ENCODE results near the gene JMJD7.
A peak's percentile ranks its signal among the peaks of the same experiment; 100 is the strongest.

Gene JMJD7

GRCh38 chr15:41866263-41866703 lies 38.4 kb downstream of the JMJD7 start:
- Histone ChIP-seq H3K14ac (ENCODE audit: low read length) (no peak overlapping the region), H3K18ac (ENCODE audit: low read length) (no peak overlapping the region), H4K8ac (ENCODE audit: low read depth, low read length) (no peak overlapping the region), H2BK5ac (ENCODE audit: low read depth, low read length, poor library complexity) (no peak overlapping the region), H4K12ac (ENCODE audit: low read depth, low read length) (no peak overlapping the region), H4K91ac (ENCODE audit: low read depth, low read length) (no peak overlapping the region), H2BK120ac (ENCODE audit: insufficient read depth, low read length, poor library complexity) (no peak overlapping the region), H3K9me3 (ENCODE audit: insufficient read depth, low read depth, low read length) (no peaks in the 10 kb centered on the region), H3K79me2 (ENCODE audit: control insufficient read depth, insufficient read depth, low read length, poor library complexity) (no peaks in the 10 kb centered on the region), H2BK12ac (ENCODE audit: low read length) (no peak overlapping the region), H3K4ac (ENCODE audit: low read depth, low read length) (no peak overlapping the region), H3K4me3 (ENCODE audit: low read depth, low read length) (no peak overlapping the region), H3K9ac (ENCODE audit: low read length) (no peak overlapping the region), H2AK5ac (ENCODE audit: low read length) (no peak overlapping the region), H3K4me2 (ENCODE audit: low read length) (no peak overlapping the region), H3K36me3 (ENCODE audit: control insufficient read depth in 1 of 2, insufficient read depth in 2 of 2, low read length in 2 of 2) (no peaks in the 10 kb centered on the region), H3K27ac (ENCODE audit: low read depth, low read length) (no peak overlapping the region), H3K23ac (ENCODE audit: low read length) (no peak overlapping the region), H3K4me1 (ENCODE audit: control insufficient read depth in 1 of 2, insufficient read depth in 2 of 2, low read length in 2 of 2) (peaks cover 2 to 14% of the 10 kb centered on the region in 2 experiments), H2AFZ (ENCODE audit: insufficient read depth, low read length, poor library complexity) (no peak overlapping the region), H3K79me1 (ENCODE audit: low read length) (no peaks in the 10 kb centered on the region), H3K27me3 (ENCODE audit: insufficient read depth, low read length) (no peaks in the 10 kb centered on the region)
- peak; percentile 25 to 64 for DNase-seq
- WGBS (ENCODE audit: extremely low coverage, insufficient coverage, insufficient read length) = no CpG with 5 or more reads among the region's 8 CpGs

GRCh38 chr15:41866872-41867579 lies 39.1 kb downstream of the JMJD7 start:
- H2BK12ac ChIP-seq (ENCODE audit: low read length) = no peak overlapping the region
- H3K79me1 ChIP-seq (ENCODE audit: low read length) = no peaks in the 10 kb centered on the region
- no peak overlapping the region for H3K18ac ChIP-seq (ENCODE audit: low read length)
- H4K91ac ChIP-seq (ENCODE audit: low read depth, low read length) = no peak overlapping the region
- no peak overlapping the region for H2AK5ac ChIP-seq (ENCODE audit: low read length)
- peaks cover 2% of the 10 kb centered on the region for H3K9me3 ChIP-seq (ENCODE audit: insufficient read depth, low read depth, low read length)
- H3K36me3 ChIP-seq (ENCODE audit: control insufficient read depth in 1 of 2, insufficient read depth in 2 of 2, low read length in 2 of 2) = no peaks in the 10 kb centered on the region
- H3K27me3 ChIP-seq (ENCODE audit: insufficient read depth, low read length) = no peaks in the 10 kb centered on the region
- no peaks in the 10 kb centered on the region for H3K79me2 ChIP-seq (ENCODE audit: control insufficient read depth, insufficient read depth, low read length, poor library complexity)
- no peak overlapping the region for H3K23ac ChIP-seq (ENCODE audit: low read length)
- no peak overlapping the region for H3K27ac ChIP-seq (ENCODE audit: low read depth, low read length)
- H3K14ac ChIP-seq (ENCODE audit: low read length) = no peak overlapping the region
- H4K8ac ChIP-seq (ENCODE audit: low read depth, low read length) = no peak overlapping the region
- H2BK120ac ChIP-seq (ENCODE audit: insufficient read depth, low read length, poor library complexity) = no peak overlapping the region
- no peak overlapping the region for H3K9ac ChIP-seq (ENCODE audit: low read length)
- peaks cover 2 to 14% of the 10 kb centered on the region in 2 experiments for H3K4me1 ChIP-seq (ENCODE audit: control insufficient read depth in 1 of 2, insufficient read depth in 2 of 2, low read length in 2 of 2)
- no peak overlapping the region for H4K12ac ChIP-seq (ENCODE audit: low read depth, low read length)
- WGBS (ENCODE audit: extremely low coverage, insufficient coverage, insufficient read length) = no CpG with 5 or more reads among the region's 25 CpGs
- DNase-seq = peak in 1 of 2 donors; percentile 24
- no peak overlapping the region for H3K4me3 ChIP-seq (ENCODE audit: low read depth, low read length)
- H3K4me2 ChIP-seq (ENCODE audit: low read length) = no peak overlapping the region
- no peak overlapping the region for H3K4ac ChIP-seq (ENCODE audit: low read depth, low read length)
- no peak overlapping the region for H2BK5ac ChIP-seq (ENCODE audit: low read depth, low read length, poor library complexity)
- H2AFZ ChIP-seq (ENCODE audit: insufficient read depth, low read length, poor library complexity) = no peak overlapping the region

GRCh38 chr15:41868321-41868720 lies 40.4 kb downstream of the JMJD7 start:
- Histone ChIP-seq H3K9me3 (ENCODE audit: insufficient read depth, low read depth, low read length) (peaks cover 2% of the 10 kb centered on the region), H3K23ac (ENCODE audit: low read length) (no peak overlapping the region), H3K9ac (ENCODE audit: low read length) (no peak overlapping the region), H2AFZ (ENCODE audit: insufficient read depth, low read length, poor library complexity) (no peak overlapping the region), H4K12ac (ENCODE audit: low read depth, low read length) (no peak overlapping the region), H3K4me3 (ENCODE audit: low read depth, low read length) (no peak overlapping the region), H2BK12ac (ENCODE audit: low read length) (no peak overlapping the region), H3K27me3 (ENCODE audit: insufficient read depth, low read length) (no peaks in the 10 kb centered on the region), H4K8ac (ENCODE audit: low read depth, low read length) (no peak overlapping the region), H3K27ac (ENCODE audit: low read depth, low read length) (no peak overlapping the region), H3K18ac (ENCODE audit: low read length) (no peak overlapping the region), H4K91ac (ENCODE audit: low read depth, low read length) (no peak overlapping the region), H3K36me3 (ENCODE audit: control insufficient read depth in 1 of 2, insufficient read depth in 2 of 2, low read length in 2 of 2) (no peaks in the 10 kb centered on the region), H3K4ac (ENCODE audit: low read depth, low read length) (no peak overlapping the region), H2BK5ac (ENCODE audit: low read depth, low read length, poor library complexity) (no peak overlapping the region), H3K14ac (ENCODE audit: low read length) (no peak overlapping the region), H3K79me1 (ENCODE audit: low read length) (no peaks in the 10 kb centered on the region), H3K79me2 (ENCODE audit: control insufficient read depth, insufficient read depth, low read length, poor library complexity) (no peaks in the 10 kb centered on the region), H3K4me2 (ENCODE audit: low read length) (no peak overlapping the region), H2AK5ac (ENCODE audit: low read length) (no peak overlapping the region), H2BK120ac (ENCODE audit: insufficient read depth, low read length, poor library complexity) (no peak overlapping the region), H3K4me1 (ENCODE audit: control insufficient read depth in 1 of 2, insufficient read depth in 2 of 2, low read length in 2 of 2) (peaks cover 2 to 14% of the 10 kb centered on the region in 2 experiments)
- WGBS (ENCODE audit: extremely low coverage, insufficient coverage, insufficient read length) = no CpG with 5 or more reads among the region's 15 CpGs
- DNase-seq = no peak

- no peak overlapping the region for H3K14ac ChIP-seq (ENCODE audit: low read length)
- H3K18ac ChIP-seq (ENCODE audit: low read length) = no peak overlapping the region
- H3K23ac ChIP-seq (ENCODE audit: low read length) = no peak overlapping the region
- no peak overlapping the region for H3K4ac ChIP-seq (ENCODE audit: low read depth, low read length)
- H2BK5ac ChIP-seq (ENCODE audit: low read depth, low read length, poor library complexity) = no peak overlapping the region
- H3K4me1 ChIP-seq (ENCODE audit: control insufficient read depth in 1 of 2, insufficient read depth in 2 of 2, low read length in 2 of 2) = peaks cover 2 to 14% of the 10 kb centered on the region in 2 experiments
- no peak overlapping the region for H2AK5ac ChIP-seq (ENCODE audit: low read length)
- no peak overlapping the region for H2AFZ ChIP-seq (ENCODE audit: insufficient read depth, low read length, poor library complexity)
- H4K12ac ChIP-seq (ENCODE audit: low read depth, low read length) = no peak overlapping the region
- H4K8ac ChIP-seq (ENCODE audit: low read depth, low read length) = no peak overlapping the region
- peak overlapping the region; percentile 20 for H3K4me3 ChIP-seq (ENCODE audit: low read depth, low read length)
- no peak overlapping the region for H3K27ac ChIP-seq (ENCODE audit: low read depth, low read length)
- no peak overlapping the region for H2BK12ac ChIP-seq (ENCODE audit: low read length)
- no peak overlapping the region for H4K91ac ChIP-seq (ENCODE audit: low read depth, low read length)
- peaks cover 2% of the 10 kb centered on the region for H3K9me3 ChIP-seq (ENCODE audit: insufficient read depth, low read depth, low read length)
- H3K9ac ChIP-seq (ENCODE audit: low read length) = no peak overlapping the region
- DNase-seq = no peak
- H3K79me1 ChIP-seq (ENCODE audit: low read length) = no peaks in the 10 kb centered on the region
- H3K27me3 ChIP-seq (ENCODE audit: insufficient read depth, low read length) = no peaks in the 10 kb centered on the region
- H3K4me2 ChIP-seq (ENCODE audit: low read length) = no peak overlapping the region
- WGBS (ENCODE audit: extremely low coverage, insufficient coverage, insufficient read length) = no CpG with 5 or more reads among the region's 42 CpGs
- no peaks in the 10 kb centered on the region for H3K79me2 ChIP-seq (ENCODE audit: control insufficient read depth, insufficient read depth, low read length, poor library complexity)
- H3K36me3 ChIP-seq (ENCODE audit: control insufficient read depth in 1 of 2, insufficient read depth in 2 of 2, low read length in 2 of 2) = no peaks in the 10 kb centered on the region
- no peak overlapping the region for H2BK120ac ChIP-seq (ENCODE audit: insufficient read depth, low read length, poor library complexity)
Observed at GRCh38 chr15:41869770-41870688, 42.1 kb downstream of the JMJD7 start.

All from trophoblast cell (in vitro differentiated cells and primary cell).